Mesendoderm (in vitro differentiated cells): ENCODE results near the gene UNCX.

Experiments used
- DNase-seq: peaks from one replicate; pipeline ENCODE4 v3.0.0; 2013
- H2AK5ac ChIP-seq: 2 replicates; pipeline ENCODE4 v1.6.1; 2013; ENCODE audit warnings: low read length, inconsistent platforms
- H2BK120ac ChIP-seq: 2 replicates; pipeline ENCODE4 v1.6.1; 2013; ENCODE audit warnings: low read depth, mild to moderate bottlenecking, low read length, moderate library complexity, mixed read lengths
- H2BK15ac ChIP-seq: replicated peaks from 2 replicates; pipeline ENCODE4 v1.6.1; 2013; ENCODE audit warnings: low read depth, mild to moderate bottlenecking, moderate library complexity
- H2BK5ac ChIP-seq: 2 replicates; pipeline ENCODE4 v1.6.1; 2013; ENCODE audit warnings: low read length, inconsistent platforms
- H3K18ac ChIP-seq: 2 replicates; pipeline ENCODE4 v1.6.1; 2013; ENCODE audit warnings: mild to moderate bottlenecking, low read length, mixed read lengths
- H3K23ac ChIP-seq: one replicate; pipeline ENCODE4 v1.6.1; 2013; ENCODE audit warnings: low read length
- H3K27ac ChIP-seq: 2 replicates; pipeline ENCODE4 v1.5.1; 2013; ENCODE audit warnings: low read depth, mild to moderate bottlenecking, inconsistent platforms, low read length, moderate library complexity
- H3K27me3 ChIP-seq: 2 replicates; pipeline ENCODE4 v1.6.1; 2013; ENCODE audit warnings: low read length, control low read depth, mild to moderate bottlenecking, inconsistent platforms; ENCODE audit not compliant: insufficient read depth, poor library complexity
- H3K36me3 ChIP-seq: 2 replicates; pipeline ENCODE4 v1.6.1; 2013; ENCODE audit warnings: low read length, inconsistent platforms; ENCODE audit not compliant: control insufficient read depth, insufficient read depth
- H3K4ac ChIP-seq: one replicate; pipeline ENCODE4 v1.6.1; 2013; ENCODE audit warnings: low read depth, mild to moderate bottlenecking, low read length, moderate library complexity
- H3K4me1 ChIP-seq: 2 replicates; pipeline ENCODE4 v1.6.1; 2013; ENCODE audit warnings: low read depth, low read length, inconsistent platforms; ENCODE audit not compliant: control insufficient read depth
- H3K4me2 ChIP-seq: 2 replicates; pipeline ENCODE4 v1.6.1; 2013; ENCODE audit warnings: low read length
- H3K4me3 ChIP-seq: 2 replicates; pipeline ENCODE4 v1.5.1; 2013; ENCODE audit warnings: mild to moderate bottlenecking, low read length
- H3K56ac ChIP-seq: one replicate; pipeline ENCODE4 v1.6.1; 2013; ENCODE audit warnings: low read length
- H3K79me1 ChIP-seq: 2 replicates; pipeline ENCODE4 v1.6.1; 2013; ENCODE audit warnings: low read length, inconsistent platforms
- H3K79me2 ChIP-seq: 2 replicates; pipeline ENCODE4 v1.6.1; 2013; ENCODE audit warnings: mild to moderate bottlenecking, low read length; ENCODE audit not compliant: control insufficient read depth, insufficient read depth
- H3K9ac ChIP-seq: 2 replicates; pipeline ENCODE4 v1.6.1; 2013; ENCODE audit warnings: low read length, inconsistent platforms
- H4K5ac ChIP-seq: one replicate; pipeline ENCODE4 v1.6.1; 2013; ENCODE audit warnings: low read length
- H4K8ac ChIP-seq: one replicate; pipeline ENCODE4 v1.6.1; 2013; ENCODE audit warnings: low read depth, mild to moderate bottlenecking, control low read depth, low read length, moderate library complexity
- WGBS: extraction: QIAGEN DNeasy Blood & Tissue Kit; methylation state at CpG from one replicate; pipeline ENCODE4 v1.1.7; 2013; ENCODE audit warnings: low lambda C conversion rate, missing lambda C conversion rate; ENCODE audit not compliant: insufficient coverage; ENCODE audit errors: extremely low coverage; 5-methylcytosine and 5-hydroxymethylcytosine counted together

UNCX gene

DNA sequence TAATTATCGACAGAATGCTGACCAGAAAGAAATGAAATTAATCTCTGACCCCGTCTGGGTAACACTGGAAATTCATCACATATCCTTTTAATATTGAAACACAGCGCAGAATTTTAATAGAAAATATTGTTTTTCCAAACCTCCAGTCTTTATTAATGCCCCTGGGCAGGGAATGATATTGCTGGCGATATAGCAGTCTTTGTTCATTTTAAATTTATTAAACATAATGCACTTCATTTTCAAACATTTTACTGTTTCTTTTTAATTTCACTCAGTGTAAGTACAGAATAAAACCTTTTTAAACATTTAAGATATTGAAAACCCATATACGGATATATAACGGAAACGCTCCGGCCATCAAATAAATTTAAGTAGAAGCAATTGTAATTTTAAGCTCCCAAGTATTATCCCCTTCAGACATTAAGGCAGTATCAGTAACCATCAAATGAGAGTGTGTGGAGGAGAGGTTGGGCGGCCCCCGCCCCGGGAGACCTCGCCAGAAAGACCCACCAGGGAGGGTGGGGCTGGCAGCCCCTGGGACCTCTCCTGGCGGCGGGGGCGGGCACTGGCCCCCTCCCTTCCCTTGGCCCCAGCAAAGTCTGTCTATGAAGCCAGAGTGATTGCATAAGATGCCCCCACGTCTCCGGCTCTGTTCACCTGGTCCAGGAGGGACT is 10.8 kb downstream of the UNCX start:
- no peaks in the 10 kb centered on the region for H3K4me1 ChIP-seq
- H3K18ac ChIP-seq, result no peak overlapping the region
- H3K36me3 ChIP-seq, result no peaks in the 10 kb centered on the region
- no CpG with 5 or more reads among the region's 17 CpGs for WGBS
- no peak overlapping the region for H3K9ac ChIP-seq
- H2BK15ac ChIP-seq, result no peak overlapping the region
- H3K4ac ChIP-seq, result no peak overlapping the region
- H4K5ac ChIP-seq, result no peak overlapping the region
- H3K27me3 ChIP-seq, result peaks cover 92% of the 10 kb centered on the region
- H3K79me2 ChIP-seq, result no peaks in the 10 kb centered on the region
- no peak overlapping the region for H3K56ac ChIP-seq
- H4K8ac ChIP-seq, result no peak overlapping the region
- H3K79me1 ChIP-seq, result no peaks in the 10 kb centered on the region
- no peak for DNase-seq
- H2AK5ac ChIP-seq, result no peak overlapping the region
- H2BK5ac ChIP-seq, result no peak overlapping the region
- no peak overlapping the region for H3K23ac ChIP-seq
- H3K27ac ChIP-seq, result no peak overlapping the region
- H2BK120ac ChIP-seq, result no peak overlapping the region
- H3K4me2 ChIP-seq, result no peak overlapping the region
- H3K4me3 ChIP-seq, result no peak overlapping the region

DNA sequence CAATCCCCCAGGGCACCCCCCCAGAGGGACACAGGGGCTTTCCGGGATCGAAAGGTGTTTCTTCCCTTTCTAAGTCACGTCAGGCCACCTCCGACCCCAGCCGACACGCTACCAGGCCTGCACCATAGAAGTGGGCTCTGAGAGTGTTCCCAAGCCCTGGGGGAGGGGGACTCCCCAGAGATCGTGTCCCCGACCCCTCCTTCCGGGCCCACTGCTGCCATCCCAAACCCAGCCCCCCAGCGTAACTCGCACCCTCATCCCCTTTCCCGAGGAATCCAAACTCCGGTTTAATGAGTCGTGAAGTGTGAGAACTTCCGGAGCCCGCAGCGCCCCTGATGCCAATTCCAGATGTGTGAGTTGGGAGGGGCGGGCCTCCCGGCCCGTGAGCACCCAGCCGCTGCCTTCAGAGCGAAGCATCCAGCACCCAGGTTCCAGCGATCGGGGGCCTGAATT is 11.3 kb downstream of the UNCX start:
- Histone ChIP-seq H3K36me3 (no peaks in the 10 kb centered on the region), H4K5ac (no peak overlapping the region), H2BK15ac (no peak overlapping the region), H2BK120ac (no peak overlapping the region), H2AK5ac (no peak overlapping the region), H3K4me1 (no peaks in the 10 kb centered on the region), H3K79me2 (no peaks in the 10 kb centered on the region), H3K4me3 (no peak overlapping the region), H3K27me3 (peaks cover 92% of the 10 kb centered on the region), H3K4ac (no peak overlapping the region), H3K79me1 (no peaks in the 10 kb centered on the region), H4K8ac (no peak overlapping the region), H3K18ac (no peak overlapping the region), H3K9ac (no peak overlapping the region), H3K23ac (no peak overlapping the region), H3K56ac (no peak overlapping the region), H3K27ac (no peak overlapping the region), H3K4me2 (no peak overlapping the region), H2BK5ac (no peak overlapping the region)
- no CpG with 5 or more reads among the region's 24 CpGs for WGBS
- DNase-seq, result no peak

DNA sequence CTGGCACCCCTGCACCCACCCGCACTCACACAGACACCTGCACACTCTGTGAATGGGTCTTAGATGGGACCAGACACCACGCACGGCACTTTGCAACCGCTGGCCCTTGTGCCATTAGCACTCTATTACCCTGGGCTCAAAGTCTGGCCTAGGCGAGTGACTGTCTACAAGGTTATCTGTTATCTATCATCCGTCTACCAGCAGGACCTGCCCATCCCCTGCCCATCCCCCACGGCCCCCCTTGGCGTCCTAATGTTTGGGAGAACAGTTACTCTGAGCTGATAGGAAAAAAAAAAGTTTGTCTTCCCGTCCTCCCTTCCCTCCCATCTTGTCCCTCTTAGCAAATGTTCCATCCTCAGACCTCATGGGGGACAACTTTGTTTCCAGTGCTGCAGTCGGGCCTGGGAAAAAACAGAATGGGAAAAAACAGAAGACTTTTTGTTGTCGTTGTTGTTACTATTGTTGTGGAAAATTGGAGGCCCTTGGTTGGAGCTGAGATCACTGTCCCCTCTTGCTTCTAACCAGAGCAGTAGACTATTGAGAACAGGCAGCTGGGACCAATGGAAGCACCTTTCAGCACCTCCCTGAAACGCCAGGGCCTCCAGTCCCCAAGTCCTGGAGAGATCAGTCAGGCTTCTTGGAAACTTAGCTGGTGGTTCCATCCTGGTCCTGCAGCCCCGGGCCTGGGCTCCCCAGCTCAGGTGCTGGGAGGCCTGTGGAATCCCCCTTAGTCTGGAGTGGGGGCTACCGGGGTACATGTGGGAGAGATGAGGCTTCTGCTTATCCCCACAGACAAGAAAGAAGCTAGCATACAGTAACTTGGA is 12.2 kb downstream of the UNCX start:
- no peak overlapping the region for H3K18ac ChIP-seq
- H3K23ac ChIP-seq, result no peak overlapping the region
- H3K4ac ChIP-seq, result no peak overlapping the region
- H3K4me3 ChIP-seq, result no peak overlapping the region
- H3K79me2 ChIP-seq, result no peaks in the 10 kb centered on the region
- H3K27me3 ChIP-seq, result peaks cover 90% of the 10 kb centered on the region
- H3K36me3 ChIP-seq, result no peaks in the 10 kb centered on the region
- no peak overlapping the region for H4K8ac ChIP-seq
- peak; percentile 58 for DNase-seq
- no peaks in the 10 kb centered on the region for H3K79me1 ChIP-seq
- H3K9ac ChIP-seq, result no peak overlapping the region
- no peak overlapping the region for H2AK5ac ChIP-seq
- H3K4me2 ChIP-seq, result no peak overlapping the region
- no peak overlapping the region for H2BK15ac ChIP-seq
- H4K5ac ChIP-seq, result no peak overlapping the region
- WGBS, result no CpG with 5 or more reads among the region's 14 CpGs
- no peak overlapping the region for H2BK120ac ChIP-seq
- no peak overlapping the region for H3K27ac ChIP-seq
- no peak overlapping the region for H3K56ac ChIP-seq
- H3K4me1 ChIP-seq, result no peaks in the 10 kb centered on the region
- H2BK5ac ChIP-seq, result no peak overlapping the region

DNA sequence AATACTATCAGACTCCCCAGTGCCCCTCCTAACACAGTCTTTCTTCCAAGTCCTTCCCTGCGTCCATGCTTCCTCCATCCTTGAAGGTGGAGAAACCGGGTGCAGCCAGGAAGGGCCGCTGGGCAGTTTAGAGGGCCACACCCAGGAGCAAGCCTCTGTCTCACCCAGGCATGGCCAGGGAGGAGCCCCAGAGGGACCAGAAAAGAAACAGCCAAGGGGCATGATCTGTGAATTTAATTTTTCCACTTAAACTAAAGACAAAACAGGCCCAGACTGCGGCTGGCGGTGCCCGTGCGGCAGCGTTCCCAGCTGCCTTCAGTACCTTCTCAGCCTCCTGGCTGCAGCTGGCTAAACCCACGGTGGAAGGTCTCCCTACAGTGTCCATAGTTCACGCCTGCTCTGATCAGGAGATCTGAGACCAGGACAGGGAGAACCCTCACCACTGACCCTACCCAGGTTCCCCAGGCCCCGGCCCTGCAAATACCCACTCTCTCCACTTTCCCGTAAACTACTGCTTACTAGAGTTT is 12.9 kb downstream of the UNCX start:
- Histone ChIP-seq H3K27ac (no peak overlapping the region), H3K36me3 (no peaks in the 10 kb centered on the region), H3K79me1 (no peaks in the 10 kb centered on the region), H2BK5ac (no peak overlapping the region), H3K4me1 (no peaks in the 10 kb centered on the region), H3K9ac (no peak overlapping the region), H3K18ac (no peak overlapping the region), H3K79me2 (no peaks in the 10 kb centered on the region), H2BK15ac (no peak overlapping the region), H2AK5ac (no peak overlapping the region), H2BK120ac (no peak overlapping the region), H4K5ac (no peak overlapping the region), H3K4ac (no peak overlapping the region), H4K8ac (no peak overlapping the region), H3K4me2 (no peak overlapping the region), H3K27me3 (peaks cover 87% of the 10 kb centered on the region), H3K23ac (no peak overlapping the region), H3K56ac (no peak overlapping the region), H3K4me3 (no peak overlapping the region)
- DNase-seq, result no peak
- WGBS, result no CpG with 5 or more reads among the region's 12 CpGs

DNA sequence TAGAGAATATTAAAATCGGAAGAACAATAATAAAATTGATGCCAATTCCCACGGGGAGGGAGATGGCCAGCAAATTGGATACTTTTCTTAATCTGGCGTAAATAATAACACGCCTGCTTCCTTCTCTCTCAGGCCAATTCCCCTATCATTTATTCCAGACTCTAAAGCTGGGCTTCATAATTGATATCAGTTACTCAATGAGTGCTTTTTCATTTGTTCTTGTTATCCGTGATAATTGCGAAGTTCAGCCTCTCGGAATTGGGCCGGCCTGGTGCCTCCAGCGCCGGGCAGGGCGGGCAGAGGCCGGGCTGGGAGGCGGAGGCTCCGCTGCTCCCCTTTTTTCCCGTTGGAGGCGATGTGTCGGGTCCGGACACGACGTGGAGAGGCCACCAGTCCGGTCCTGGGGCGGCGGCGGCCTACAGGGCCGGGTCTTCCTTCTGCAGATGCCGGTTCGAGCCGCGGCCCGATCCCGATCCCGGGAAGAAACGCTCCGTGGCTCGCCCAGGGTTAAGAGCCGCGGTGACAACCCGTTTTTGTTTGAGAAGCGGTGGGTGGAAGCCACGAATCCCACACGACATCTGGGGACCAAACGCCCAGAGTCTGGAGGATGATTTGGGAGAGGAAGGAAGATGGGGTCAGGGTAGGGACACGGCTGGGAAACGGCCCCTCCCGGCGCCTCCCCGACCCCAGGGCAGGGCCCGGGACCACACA is 13.6 kb downstream of the UNCX start:
- no CpG with 5 or more reads among the region's 48 CpGs for WGBS
- no peaks in the 10 kb centered on the region for H3K4me1 ChIP-seq

More for the DNA sequence above, 13.6 kb downstream of the UNCX start:
- no peak overlapping the region for H2BK120ac ChIP-seq
- H3K56ac ChIP-seq, result no peak overlapping the region
- H3K4me3 ChIP-seq, result no peak overlapping the region
- no peak overlapping the region for H2BK15ac ChIP-seq
- no peaks in the 10 kb centered on the region for H3K36me3 ChIP-seq
- H3K9ac ChIP-seq, result no peak overlapping the region
- H3K23ac ChIP-seq, result no peak overlapping the region
- no peak overlapping the region for H2AK5ac ChIP-seq
- no peak overlapping the region for H4K8ac ChIP-seq
- no peak overlapping the region for H3K4ac ChIP-seq
- H3K27me3 ChIP-seq, result peaks cover 80% of the 10 kb centered on the region
- no peak overlapping the region for H2BK5ac ChIP-seq
- H3K18ac ChIP-seq, result no peak overlapping the region
- no peaks in the 10 kb centered on the region for H3K79me1 ChIP-seq
- no peak overlapping the region for H4K5ac ChIP-seq
- H3K4me2 ChIP-seq, result no peak overlapping the region
- H3K27ac ChIP-seq, result no peak overlapping the region
- no peaks in the 10 kb centered on the region for H3K79me2 ChIP-seq
- DNase-seq, result no peak
